Measurements from ENCODE around the gene MDC1. TPM values are rescaled to one million over a fixed set of nuclear protein-coding genes. Genes with fewer than 3 reads are reported as not detected.
A peak's percentile ranks its signal among the peaks of the same experiment; 100 is the strongest.

Gene MDC1
- total RNA-seq, 1 experiment from 2014 or later: 75.8 TPM

DNA sequence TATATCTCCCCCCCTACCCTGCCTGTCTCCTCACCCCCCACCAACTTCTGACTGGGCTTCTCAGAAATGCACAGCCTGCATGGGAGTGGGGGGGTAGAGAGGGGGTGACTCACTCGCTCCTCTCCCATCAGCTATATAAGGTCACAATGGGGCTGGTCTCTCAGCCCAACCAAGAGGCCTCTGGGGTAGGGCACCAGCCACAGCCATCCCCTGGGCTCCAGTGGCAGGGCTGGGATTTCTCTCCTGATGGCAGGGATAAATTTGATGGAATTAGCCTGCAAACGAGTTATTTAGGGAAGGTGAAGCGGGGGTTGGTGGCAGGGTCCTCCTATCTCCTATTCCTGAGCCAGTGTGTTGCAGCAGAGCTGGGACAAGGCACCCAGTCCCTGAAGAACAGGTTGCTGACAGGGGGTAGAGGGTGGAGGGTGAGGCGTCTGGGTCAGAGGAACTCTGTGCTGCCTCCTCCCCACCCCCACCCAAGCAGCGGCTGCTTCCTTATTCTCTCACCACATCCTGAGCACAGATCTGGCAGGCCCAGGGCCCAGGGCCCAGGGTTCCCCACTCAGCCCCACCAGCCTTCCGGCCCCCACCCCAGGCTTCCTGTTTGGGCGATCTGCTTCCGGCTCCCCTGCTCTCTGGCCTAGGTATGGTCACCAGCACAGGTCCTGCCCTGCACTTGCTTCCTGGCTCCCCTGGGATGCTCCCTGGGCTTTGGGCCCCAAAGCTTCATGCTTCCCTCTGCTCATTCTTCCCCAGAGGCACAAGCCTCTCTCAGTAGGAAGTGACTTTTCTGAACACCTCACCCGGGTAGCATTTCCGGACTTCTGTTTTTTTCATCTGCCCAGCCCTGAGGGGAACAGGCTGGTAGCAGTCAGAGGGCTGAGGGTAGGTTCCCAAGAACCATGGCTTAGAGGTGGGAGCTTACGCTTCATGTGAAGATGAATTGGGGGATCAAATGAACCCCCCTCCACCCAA lies 34.7 kb downstream of the MDC1 start:
- Histone ChIP-seq H3K9me3 (ENCODE audit: control insufficient read depth in 1 of 2, insufficient read depth in 1 of 2, low read depth in 1 of 2, low read length in 2 of 2) (no peaks in the 10 kb centered on the region), H3K9ac (ENCODE audit: low read length) (peak overlapping the region; percentile 66), H3K4me3 (replicated peaks in 1 of 2; ENCODE audit: low read depth in 1 of 2, low read length in 2 of 2) (peak overlapping the region; percentile 38 to 54), H3K79me2 (ENCODE audit: insufficient read depth, low read length) (peaks cover 58% of the 10 kb centered on the region), H4K20me1 (ENCODE audit: insufficient read depth) (no peaks in the 10 kb centered on the region), H3K27ac (ENCODE audit: low read depth, low read length) (peak overlapping the region; percentile 85), H3K36me3 (ENCODE audit: control insufficient read depth in 1 of 2, insufficient read depth in 2 of 2, low read length in 2 of 2) (peaks cover 0 to 8% of the 10 kb centered on the region in 2 experiments; a peak in 1 of 4 replicates), H3K4me1 (ENCODE audit: control insufficient read depth in 1 of 2, insufficient read depth in 2 of 2, low read length in 2 of 2) (peaks cover 37 to 60% of the 10 kb centered on the region in 2 experiments), H3K27me3 (ENCODE audit: insufficient read depth, low read length) (no peaks in the 10 kb centered on the region), H2AFZ (ENCODE audit: low read depth, low read length, poor library complexity, severe bottlenecking) (no peak overlapping the region), H3K4me2 (ENCODE audit: low read length) (peak overlapping the region; percentile 98), H3K9me2 (ENCODE audit: insufficient read depth) (no peaks in the 10 kb centered on the region)
- RAD21 ChIA-PET (ENCODE audit: low non-redundant PET in 1 of 2, low total read pairs in 2 of 2, uncharacterized antibody in 2 of 2, unreplicated experiment in 2 of 2): interaction anchor here (0.6 to 1.2 kb wide), 2 partner anchors 35 to 68 kb away, joined by 3 to 4 read pairs; no protein-coding TSS in a partner anchor
- BruUV-seq (replicated peaks): no TSS peak
- DNase-seq (ENCODE audit: low read depth, low spot score) (no peak), ATAC-seq (peak; percentile 26; the same call in 1 of the 2 replicates)
- CTCF ChIA-PET: interaction anchor here (0.9 to 3.9 kb wide), 5 partner anchors 10 to 48 kb away, joined by 3 to 45 read pairs (median 4); partner anchors contain the start of genes DHX16, MDC1 and TUBB
- no peak for TF ChIP-seq YY1 (IDR thresholded peaks at IDR 0.05; ENCODE audit: extremely low read depth, insufficient replicate concordance, low read depth, low read length)
- TF ChIP-seq, protein P1, sequence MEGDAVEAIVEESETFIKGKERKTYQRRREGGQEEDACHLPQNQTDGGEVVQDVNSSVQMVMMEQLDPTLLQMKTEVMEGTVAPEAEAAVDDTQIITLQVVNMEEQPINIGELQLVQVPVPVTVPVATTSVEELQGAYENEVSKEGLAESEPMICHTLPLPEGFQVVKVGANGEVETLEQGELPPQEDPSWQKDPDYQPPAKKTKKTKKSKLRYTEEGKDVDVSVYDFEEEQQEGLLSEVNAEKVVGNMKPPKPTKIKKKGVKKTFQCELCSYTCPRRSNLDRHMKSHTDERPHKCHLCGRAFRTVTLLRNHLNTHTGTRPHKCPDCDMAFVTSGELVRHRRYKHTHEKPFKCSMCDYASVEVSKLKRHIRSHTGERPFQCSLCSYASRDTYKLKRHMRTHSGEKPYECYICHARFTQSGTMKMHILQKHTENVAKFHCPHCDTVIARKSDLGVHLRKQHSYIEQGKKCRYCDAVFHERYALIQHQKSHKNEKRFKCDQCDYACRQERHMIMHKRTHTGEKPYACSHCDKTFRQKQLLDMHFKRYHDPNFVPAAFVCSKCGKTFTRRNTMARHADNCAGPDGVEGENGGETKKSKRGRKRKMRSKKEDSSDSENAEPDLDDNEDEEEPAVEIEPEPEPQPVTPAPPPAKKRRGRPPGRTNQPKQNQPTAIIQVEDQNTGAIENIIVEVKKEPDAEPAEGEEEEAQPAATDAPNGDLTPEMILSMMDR (IDR thresholded peaks at IDR 0.05 in 2 of 3, conservative IDR thresholded peaks at IDR 0.05 in 1 of 3; ENCODE audit: borderline replicate concordance in 1 of 3, insufficient read depth in 1 of 3, low read depth in 2 of 3, low read length in 2 of 3): no peak
- peak; percentile 57; the same call in 1 of the 2 replicates for TF ChIP-seq POLR2AphosphoS5 (IDR thresholded peaks at IDR 0.05; ENCODE audit: low read depth, low read length)
- TF ChIP-seq RAD21 (IDR thresholded peaks at IDR 0.05; ENCODE audit: low read depth): no peak
- TF ChIP-seq CEBPB (IDR thresholded peaks at IDR 0.05; ENCODE audit: low read depth): no peak
- TF ChIP-seq FOSL1 (IDR thresholded peaks at IDR 0.05; ENCODE audit: low read depth): no peak
- no peak for TF ChIP-seq ZFX (IDR thresholded peaks at IDR 0.05)
- intact Hi-C loops (cut with micrococcal nuclease): no loop called here
- POLR2A ChIA-PET: interaction anchor here (1.1 to 1.7 kb wide), 4 partner anchors 10 to 47 kb away, joined by 3 to 6 read pairs (median 4); partner anchors contain the start of genes DHX16 and MDC1
